IPS-18a (cell line): ENCODE measurements around the gene HDAC10.

ENCODE experiments used
- H3K27ac ChIP-seq: one replicate; pipeline ENCODE4 v1.5.1; 2013; ENCODE audit warnings: low read length
- H3K27me3 ChIP-seq: one replicate; pipeline ENCODE4 v1.6.1; 2013; ENCODE audit warnings: mild to moderate bottlenecking, low read length; ENCODE audit not compliant: control insufficient read depth, insufficient read depth
- H3K36me3 ChIP-seq: one replicate; pipeline ENCODE4 v1.6.1; 2013; ENCODE audit warnings: low read depth, low read length; ENCODE audit not compliant: control insufficient read depth
- H3K4me1 ChIP-seq: one replicate; pipeline ENCODE4 v1.6.1; 2013; ENCODE audit warnings: low read depth, low read length; ENCODE audit not compliant: control insufficient read depth
- H3K4me3 ChIP-seq: one replicate; pipeline ENCODE4 v1.5.1; 2013; ENCODE audit warnings: low read length
- H3K9ac ChIP-seq: one replicate; pipeline ENCODE4 v1.6.1; 2013; ENCODE audit warnings: mild to moderate bottlenecking, low read length, moderate library complexity
- H3K9me3 ChIP-seq: one replicate; pipeline ENCODE4 v1.6.1; 2013; ENCODE audit warnings: low read depth, low read length; ENCODE audit not compliant: control insufficient read depth

HDAC10 gene

DNA sequence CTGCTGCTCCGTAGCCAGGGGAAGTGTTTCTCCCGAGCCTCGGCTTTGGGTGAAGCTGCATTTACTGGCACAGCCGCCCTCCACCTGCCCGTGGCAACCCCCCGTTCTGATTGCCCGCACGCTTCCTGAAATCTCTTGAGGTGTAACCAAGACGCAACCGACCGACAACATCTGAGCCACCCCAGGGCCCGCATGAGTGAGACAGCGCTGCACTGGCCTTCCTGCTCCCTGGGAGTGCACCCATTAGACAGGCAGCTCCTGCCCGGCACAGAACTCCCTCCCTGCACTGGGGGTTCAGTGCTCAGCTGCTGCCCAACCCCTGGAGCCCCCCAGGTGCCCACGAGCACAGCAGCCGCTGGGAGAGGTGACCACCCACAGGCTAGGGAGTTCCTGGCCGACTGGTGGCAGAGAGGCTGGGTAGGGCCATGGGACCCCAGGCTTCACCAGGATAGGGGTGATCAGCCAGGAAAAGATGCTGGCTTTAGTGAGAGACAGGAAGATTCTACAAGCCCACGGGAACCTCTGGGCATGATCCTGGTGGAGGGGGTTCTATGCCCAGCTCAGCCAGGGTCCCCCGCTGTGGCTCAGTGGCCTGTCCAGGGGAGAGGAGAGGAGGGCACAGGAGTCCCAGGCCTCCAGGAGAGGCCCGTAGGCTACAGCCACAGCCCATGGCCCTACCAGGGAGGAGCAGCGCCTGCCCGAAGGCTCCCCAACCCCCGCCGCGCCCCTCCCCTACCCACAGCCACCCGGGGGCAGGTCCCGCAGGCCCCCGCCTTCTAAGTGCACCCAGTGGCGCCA lies 41.8 kb upstream of the HDAC10 start:
- Histone ChIP-seq H3K4me1 (peaks cover 18% of the 10 kb centered on the region), H3K4me3 (peak overlapping the region; percentile 45), H3K9me3 (no peaks in the 10 kb centered on the region), H3K9ac (peak overlapping the region; percentile 39), H3K36me3 (no peaks in the 10 kb centered on the region), H3K27ac (no peak overlapping the region), H3K27me3 (no peaks in the 10 kb centered on the region)

DNA sequence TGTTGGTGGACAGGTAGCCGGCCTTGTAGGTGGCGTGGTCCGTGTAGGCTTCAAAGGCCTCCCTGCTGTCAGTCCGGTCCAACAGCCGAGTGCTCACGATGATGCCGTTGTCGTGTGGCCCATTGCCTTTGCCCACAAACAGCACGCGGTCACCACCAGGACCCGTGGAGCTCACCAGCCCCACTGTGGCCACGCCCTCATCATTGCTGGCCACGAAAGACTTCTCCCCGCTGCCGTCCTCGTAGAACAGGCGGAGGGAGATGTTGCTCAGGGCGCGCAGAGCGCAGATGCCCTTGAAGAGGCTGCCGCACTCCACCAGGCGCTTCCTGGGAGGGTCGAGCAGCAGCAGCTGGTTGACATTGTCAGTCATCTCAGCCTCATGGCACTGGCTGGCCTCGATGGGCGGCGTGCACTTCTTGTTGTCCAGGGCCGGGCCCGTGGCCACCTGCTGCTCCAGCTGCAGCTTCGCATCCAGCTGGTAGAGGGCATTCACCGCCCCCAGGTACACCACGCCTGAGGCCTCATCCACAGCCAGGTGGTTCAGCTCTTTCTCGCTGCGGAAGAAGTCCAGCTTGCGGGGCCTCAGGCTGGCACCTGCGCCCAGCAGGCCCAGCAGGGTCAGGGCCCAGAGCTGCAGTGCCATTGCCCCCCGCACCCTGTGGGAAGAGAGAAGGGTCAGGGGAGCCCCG lies 39.0 kb upstream of the HDAC10 start:
- Histone ChIP-seq H3K4me1 (peaks cover 18% of the 10 kb centered on the region), H3K27me3 (no peaks in the 10 kb centered on the region), H3K36me3 (peaks cover 4% of the 10 kb centered on the region), H3K4me3 (no peak overlapping the region), H3K27ac (no peak overlapping the region), H3K9ac (no peak overlapping the region), H3K9me3 (no peaks in the 10 kb centered on the region)

DNA sequence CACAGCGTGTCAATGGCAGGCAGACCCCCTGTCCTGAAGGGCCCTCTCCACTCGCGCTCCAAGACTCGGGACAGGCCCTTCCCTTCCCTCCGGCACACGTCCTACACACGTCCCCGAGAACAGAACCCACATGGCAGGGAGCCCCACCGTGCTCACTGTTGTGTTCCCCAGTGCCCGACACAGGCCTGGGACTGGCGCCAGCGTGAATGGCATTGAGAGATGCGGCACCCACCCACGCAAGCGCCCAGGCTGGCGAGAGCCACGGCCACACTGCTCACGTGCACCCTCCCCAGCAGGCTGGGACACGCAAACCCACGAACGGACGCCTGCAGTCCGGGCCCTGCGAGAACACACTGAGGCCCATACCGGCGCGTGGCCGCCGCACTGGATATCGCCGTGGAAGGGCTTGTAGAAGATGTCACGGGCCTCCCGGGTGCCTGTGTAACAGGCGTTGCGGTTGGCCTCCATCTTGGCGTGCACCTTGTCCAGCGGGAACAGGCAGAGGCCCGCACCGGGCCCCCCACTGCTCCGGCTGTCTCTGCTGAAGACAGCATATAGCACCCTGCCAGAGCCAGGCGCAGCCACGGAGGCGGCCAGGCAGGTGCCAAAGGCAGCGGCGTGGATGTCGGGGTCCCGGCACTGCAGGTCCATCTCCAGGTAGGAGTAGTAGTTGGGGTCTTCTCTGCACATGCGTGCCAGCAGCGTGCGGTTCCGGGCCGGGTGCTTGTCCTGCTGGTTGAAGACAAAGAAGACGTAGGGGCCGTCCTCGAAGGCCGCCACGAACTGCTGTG lies 38.3 kb upstream of the HDAC10 start:
- Histone ChIP-seq H3K27me3 (no peaks in the 10 kb centered on the region), H3K9me3 (no peaks in the 10 kb centered on the region), H3K4me1 (peaks cover 17% of the 10 kb centered on the region), H3K9ac (no peak overlapping the region), H3K4me3 (no peak overlapping the region), H3K27ac (no peak overlapping the region), H3K36me3 (peaks cover 4% of the 10 kb centered on the region)

DNA sequence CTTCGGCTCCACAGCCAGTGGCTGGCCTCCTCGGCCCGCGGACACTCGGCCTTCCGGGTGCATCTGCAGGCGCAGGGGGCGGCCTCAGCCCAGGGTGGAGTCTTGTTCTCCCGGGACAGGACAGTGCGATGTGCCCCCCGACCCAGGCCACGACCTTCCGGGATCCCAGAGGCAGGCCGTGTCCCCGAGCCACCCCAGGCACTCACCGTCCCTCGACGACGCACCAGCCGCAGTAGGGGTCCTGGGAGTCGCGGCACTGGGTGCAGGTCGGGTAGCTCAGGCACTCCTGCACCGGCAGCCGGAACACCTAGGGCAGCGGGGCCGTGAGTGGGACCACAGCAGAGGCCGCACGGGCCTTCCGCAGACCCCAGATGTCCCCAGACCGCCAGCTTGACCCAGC lies 36.7 kb upstream of the HDAC10 start:
- Histone ChIP-seq H3K4me3 (no peak overlapping the region), H3K9ac (no peak overlapping the region), H3K27me3 (no peaks in the 10 kb centered on the region), H3K36me3 (peaks cover 4% of the 10 kb centered on the region), H3K9me3 (no peaks in the 10 kb centered on the region), H3K4me1 (peaks cover 4% of the 10 kb centered on the region), H3K27ac (no peak overlapping the region)

DNA sequence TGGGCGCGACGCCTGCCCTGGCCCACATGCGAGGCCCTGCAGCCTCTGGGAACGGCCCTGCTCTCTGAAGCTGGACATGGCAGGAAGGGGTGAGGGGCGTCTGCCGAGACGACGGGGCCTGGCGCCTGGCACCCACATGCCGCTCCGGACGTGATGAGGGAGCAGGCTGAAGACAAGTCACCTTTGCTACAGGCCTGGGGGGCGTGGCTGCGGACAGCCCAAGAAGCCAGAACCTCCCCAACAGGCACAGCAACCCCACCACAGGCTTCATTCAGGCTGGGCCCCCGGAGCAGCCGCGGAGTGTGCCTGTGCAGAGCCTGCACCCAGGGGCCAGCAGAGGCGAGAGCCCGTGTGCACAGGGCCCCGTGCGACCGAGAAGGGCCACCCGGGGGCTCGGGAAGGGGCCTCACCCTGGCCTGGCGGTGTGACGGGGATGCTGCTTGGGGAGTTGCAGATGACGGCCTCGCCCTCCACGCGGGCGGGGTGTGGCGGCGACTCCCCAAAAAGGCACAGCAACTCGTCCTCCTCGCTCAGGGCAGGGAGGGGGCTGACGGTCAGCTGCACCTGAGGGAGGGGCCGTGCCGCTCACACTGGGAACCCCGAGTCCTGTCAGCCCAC lies 35.7 kb upstream of the HDAC10 start:
- Histone ChIP-seq H3K27me3 (no peaks in the 10 kb centered on the region), H3K9me3 (no peaks in the 10 kb centered on the region), H3K36me3 (peaks cover 8% of the 10 kb centered on the region), H3K27ac (no peak overlapping the region), H3K4me1 (no peaks in the 10 kb centered on the region), H3K4me3 (no peak overlapping the region), H3K9ac (no peak overlapping the region)

DNA sequence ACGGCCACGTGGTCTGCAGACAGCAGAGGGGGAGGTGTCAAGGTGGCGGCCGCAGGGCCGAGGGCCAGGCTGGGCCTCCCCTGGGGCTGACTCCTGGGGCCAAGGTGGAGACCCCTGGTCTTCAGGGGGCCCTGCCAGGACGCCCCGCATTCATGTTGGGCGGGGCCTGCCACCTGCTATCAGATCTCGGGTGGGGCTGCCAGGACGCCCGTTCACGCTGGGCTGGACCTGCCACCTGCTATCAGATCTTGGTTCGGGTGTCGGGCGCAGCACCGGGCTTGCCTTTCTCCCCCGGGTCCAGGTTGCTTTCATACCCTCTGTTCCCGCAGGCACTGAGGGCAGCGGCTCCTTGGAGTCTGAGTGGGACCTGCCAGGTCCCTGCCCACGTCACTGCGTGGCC lies 35.2 kb upstream of the HDAC10 start:
- Histone ChIP-seq H3K27ac (no peak overlapping the region), H3K9me3 (no peaks in the 10 kb centered on the region), H3K36me3 (peaks cover 12% of the 10 kb centered on the region), H3K4me1 (no peaks in the 10 kb centered on the region), H3K9ac (no peak overlapping the region), H3K4me3 (no peak overlapping the region), H3K27me3 (no peaks in the 10 kb centered on the region)

DNA sequence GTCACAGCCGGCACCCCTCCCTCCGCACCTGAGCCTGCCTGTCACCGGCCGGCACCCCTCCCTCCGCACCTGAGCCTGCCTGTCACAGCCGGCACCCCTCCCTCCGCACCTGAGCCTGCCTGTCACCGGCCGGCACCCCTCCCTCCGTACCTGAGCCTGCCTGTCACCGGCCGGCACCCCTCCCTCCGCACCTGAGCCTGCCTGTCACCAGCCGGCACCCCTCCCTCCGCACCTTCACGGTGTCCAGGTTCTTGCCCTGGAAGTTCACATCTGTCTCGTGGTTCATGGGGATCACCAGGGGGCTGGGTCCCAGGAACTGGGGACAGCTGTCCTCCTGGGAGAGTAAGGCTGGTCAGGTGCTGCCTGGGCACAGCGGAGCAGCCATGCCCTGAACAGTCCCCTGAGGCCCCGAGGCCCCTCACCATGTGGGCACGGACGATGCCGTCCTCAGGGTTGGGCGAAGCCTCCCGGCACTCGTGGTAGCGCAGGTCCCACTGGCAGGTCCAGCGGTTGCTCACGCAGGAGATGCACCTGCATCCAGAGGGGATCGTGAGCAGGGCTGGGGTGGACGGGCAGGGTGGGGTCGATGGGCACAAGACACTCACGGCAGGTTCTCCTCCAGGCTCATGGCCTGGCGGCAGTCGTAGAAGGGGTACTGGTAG lies 34.6 kb upstream of the HDAC10 start:
- Histone ChIP-seq H3K9me3 (no peaks in the 10 kb centered on the region), H3K36me3 (peaks cover 18% of the 10 kb centered on the region), H3K4me3 (no peak overlapping the region), H3K27me3 (no peaks in the 10 kb centered on the region), H3K27ac (no peak overlapping the region), H3K4me1 (no peaks in the 10 kb centered on the region), H3K9ac (no peak overlapping the region)

DNA sequence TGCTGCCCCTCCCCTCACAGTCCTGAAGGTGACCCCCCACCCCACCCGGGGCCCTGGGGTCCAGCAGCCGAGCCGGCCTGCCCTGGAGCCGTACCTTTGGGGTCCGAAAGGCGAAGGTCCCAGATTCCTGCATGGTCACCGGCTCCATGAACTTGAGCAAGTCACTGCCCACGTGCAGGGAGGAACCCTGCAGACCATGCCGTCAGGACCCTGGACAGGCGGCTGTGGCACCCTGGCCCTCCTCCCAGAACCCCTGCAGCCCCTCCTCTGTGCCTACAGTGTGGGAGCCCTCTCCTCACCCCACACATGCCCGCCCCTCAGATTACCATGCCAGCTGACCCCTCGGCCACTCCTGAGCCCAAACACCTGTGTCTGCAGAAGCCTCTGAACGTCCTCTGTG lies 33.4 kb upstream of the HDAC10 start:
- no peak overlapping the region for H3K27ac ChIP-seq
- H3K9me3 ChIP-seq = no peaks in the 10 kb centered on the region
- H3K4me1 ChIP-seq = no peaks in the 10 kb centered on the region
- H3K36me3 ChIP-seq = peaks cover 21% of the 10 kb centered on the region
- no peaks in the 10 kb centered on the region for H3K27me3 ChIP-seq
- no peak overlapping the region for H3K4me3 ChIP-seq
- H3K9ac ChIP-seq = no peak overlapping the region

DNA sequence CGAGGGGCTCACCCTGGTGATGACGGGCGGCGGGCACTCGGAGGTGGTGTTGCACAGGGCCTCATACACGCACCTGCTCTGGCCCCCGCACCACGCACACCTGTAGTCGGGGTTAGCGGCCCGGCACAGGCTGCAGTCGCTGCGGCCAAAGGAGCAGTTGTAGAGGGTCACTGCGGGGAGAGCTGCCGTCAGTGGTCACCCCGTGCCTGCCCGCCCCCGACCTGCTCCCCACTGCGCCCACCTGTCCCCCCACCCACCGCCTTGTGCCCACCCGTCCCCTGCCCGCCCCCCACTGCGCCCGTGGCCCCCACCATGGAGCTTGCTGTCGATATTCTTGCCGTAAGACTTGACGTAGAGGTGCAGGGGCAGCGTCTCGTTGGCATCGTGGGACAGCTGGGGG lies 32.8 kb upstream of the HDAC10 start:
- Histone ChIP-seq H3K27ac (no peak overlapping the region), H3K4me3 (no peak overlapping the region), H3K4me1 (no peaks in the 10 kb centered on the region), H3K27me3 (no peaks in the 10 kb centered on the region), H3K9me3 (no peaks in the 10 kb centered on the region), H3K9ac (no peak overlapping the region), H3K36me3 (peaks cover 25% of the 10 kb centered on the region)

DNA sequence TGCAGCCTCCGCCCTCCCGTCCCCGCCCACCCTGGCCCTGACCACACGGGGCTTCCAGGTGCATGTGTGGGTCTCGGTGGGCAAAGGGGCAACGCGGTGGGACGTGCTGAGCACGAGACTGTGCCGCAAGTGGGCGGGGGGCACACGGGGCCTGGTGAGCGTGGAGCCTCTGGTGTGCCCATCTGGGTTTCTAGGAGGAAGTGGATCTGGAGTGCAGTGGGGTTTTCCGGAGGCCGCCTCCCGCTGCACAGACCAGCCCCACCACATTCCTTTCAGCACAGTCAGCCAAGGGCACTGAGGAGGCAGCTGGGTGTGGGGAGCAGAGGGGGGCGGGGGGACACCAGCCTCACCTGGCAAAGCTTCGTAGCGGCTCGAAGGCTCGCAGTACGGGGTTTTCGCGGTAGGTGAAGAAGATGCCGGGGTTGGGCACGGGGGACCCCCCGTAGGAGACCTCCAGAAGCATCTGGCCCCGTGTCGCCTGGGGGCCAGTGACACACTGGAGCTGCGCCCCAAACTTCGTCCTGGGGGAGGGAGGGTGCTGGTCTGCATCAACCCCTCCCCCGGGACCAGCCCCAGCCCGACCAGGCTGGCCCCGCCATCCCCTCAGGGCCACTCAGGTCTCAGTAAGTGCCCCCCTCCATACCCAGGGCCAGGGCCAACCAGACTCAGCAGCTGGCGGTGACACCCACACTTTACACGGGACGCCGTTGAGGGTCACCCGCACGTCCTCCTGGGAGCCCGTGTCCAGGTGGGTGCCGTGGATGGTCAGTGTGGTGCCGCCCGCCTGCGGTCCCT lies 31.5 kb upstream of the HDAC10 start:
- Histone ChIP-seq H3K4me1 (no peaks in the 10 kb centered on the region), H3K9me3 (no peaks in the 10 kb centered on the region), H3K9ac (no peak overlapping the region), H3K27ac (no peak overlapping the region), H3K4me3 (no peak overlapping the region), H3K27me3 (no peaks in the 10 kb centered on the region), H3K36me3 (peaks cover 31% of the 10 kb centered on the region)
